CD14-positive monocyte (primary cell): Measurements from ENCODE around the gene AP4E1. TPM values are rescaled to one million over a fixed set of nuclear protein-coding genes. Genes with fewer than 3 reads are reported as not detected.

Experiments used
- DNase-seq, 3 donors: peaks; one replicate each; pipeline ENCODE4 v3.0.0-alpha.2; 2011 to 2022
- H2AFZ ChIP-seq: 2 replicates; pipeline ENCODE4 v1.6.0; 2012; ENCODE audit warnings: mild to moderate bottlenecking, low read depth, low read length, inconsistent platforms; ENCODE audit not compliant: insufficient read depth, poor library complexity, severe bottlenecking
- H3K27ac ChIP-seq, 2 donors: 1 replicate in 1 of 2; 2 replicates in 1 of 2; pipeline ENCODE4 v1.5.1; 2012 to 2013; ENCODE audit warnings: low read length in 2 of 2, control low read depth in 1 of 2, inconsistent platforms in 1 of 2, low read depth in 1 of 2, mild to moderate bottlenecking in 1 of 2
- H3K27me3 ChIP-seq, 2 donors: one replicate each; pipeline versions ENCODE4 v1.6.0 to v1.6.1; 2011 to 2013; ENCODE audit warnings: low read length in 2 of 2; ENCODE audit not compliant: control insufficient read depth in 2 of 2, insufficient read depth in 2 of 2
- H3K36me3 ChIP-seq, 2 donors: replicated peaks in 1 of 2; 1 replicate in 1 of 2; 2 replicates in 1 of 2; pipeline versions ENCODE4 v1.5.1 to v1.6.1; 2012 to 2013; ENCODE audit warnings: low read length in 2 of 2, control low read depth in 1 of 2, inconsistent platforms in 1 of 2, mild to moderate bottlenecking in 1 of 2; ENCODE audit not compliant: insufficient read depth in 2 of 2, control insufficient read depth in 1 of 2
- H3K4me1 ChIP-seq, 2 donors: 1 replicate in 1 of 2; 2 replicates in 1 of 2; pipeline versions ENCODE4 v1.5.1 to v1.6.1; 2012 to 2013; ENCODE audit warnings: low read length in 2 of 2, control low read depth in 1 of 2, inconsistent platforms in 1 of 2, mild to moderate bottlenecking in 1 of 2, moderate library complexity in 1 of 2; ENCODE audit not compliant: insufficient read depth in 2 of 2, control insufficient read depth in 1 of 2
- H3K4me2 ChIP-seq: replicated peaks from 2 replicates; pipeline ENCODE3; 2012; ENCODE audit warnings: low read length, moderate library complexity, mild to moderate bottlenecking; ENCODE audit not compliant: poor library complexity, severe bottlenecking; ENCODE audit errors: extremely low read depth
- H3K4me3 ChIP-seq, 3 experiments: fragments of 200-600 bp in 1 of 3; sonication (generic) in 1 of 3; replicated peaks in 1 of 3; 1 replicate in 2 of 3; 2 replicates in 1 of 3; pipeline ENCODE4 v1.5.1; 2011 to 2013; ENCODE audit warnings: low read length in 3 of 3, mild to moderate bottlenecking in 3 of 3, control low read depth in 2 of 3, low read depth in 2 of 3, inconsistent platforms in 1 of 3, moderate library complexity in 1 of 3
- H3K79me2 ChIP-seq: 2 replicates; pipeline ENCODE4 v1.6.0; 2012; ENCODE audit warnings: mild to moderate bottlenecking, control low read depth, inconsistent platforms, low read length, moderate library complexity; ENCODE audit not compliant: insufficient read depth
- H3K9ac ChIP-seq: 2 replicates; pipeline ENCODE4 v1.6.0; 2017; ENCODE audit warnings: low read length, mild to moderate bottlenecking; ENCODE audit not compliant: insufficient read depth, poor library complexity, severe bottlenecking
- H3K9me3 ChIP-seq, 2 donors: replicated peaks in 1 of 2; 1 replicate in 1 of 2; 2 replicates in 1 of 2; pipeline versions ENCODE4 v1.5.1 to v1.6.1; 2012 to 2013; ENCODE audit warnings: low read length in 2 of 2, control low read depth in 1 of 2; ENCODE audit not compliant: control insufficient read depth in 1 of 2, insufficient read depth in 1 of 2
- H4K20me1 ChIP-seq: 2 replicates; pipeline ENCODE4 v1.6.0; 2012; ENCODE audit warnings: mild to moderate bottlenecking, low read length, control low read depth, moderate library complexity; ENCODE audit not compliant: insufficient read depth
- H3K27ac Mint-ChIP-seq, 7 donors: one replicate each; pipeline ENCODE4 v1.8.0; 2020; ENCODE audit warnings: mild to moderate bottlenecking in 7 of 7, mixed read lengths in 7 of 7, moderate library complexity in 6 of 7, inconsistent platforms in 2 of 7
- H3K27me3 Mint-ChIP-seq, 3 donors: one replicate each; pipeline ENCODE4 v1.8.0; 2021 to 2022; ENCODE audit warnings: low read depth in 3 of 3, mild to moderate bottlenecking in 3 of 3, mixed read lengths in 3 of 3, moderate library complexity in 3 of 3, inconsistent platforms in 1 of 3
- H3K36me3 Mint-ChIP-seq, 2 donors: one replicate each; pipeline ENCODE4 v1.8.0; 2020; ENCODE audit warnings: mixed read lengths in 2 of 2, inconsistent platforms in 1 of 2, mild to moderate bottlenecking in 1 of 2
- H3K4me1 Mint-ChIP-seq: one replicate; pipeline ENCODE4 v1.8.0; 2020; ENCODE audit warnings: mild to moderate bottlenecking, mixed read lengths
- H3K4me3 Mint-ChIP-seq, 2 donors: one replicate each; pipeline ENCODE4 v1.8.0; 2020; ENCODE audit warnings: mild to moderate bottlenecking in 2 of 2, mixed read lengths in 2 of 2, moderate library complexity in 1 of 2
- H3K9me3 Mint-ChIP-seq, 7 donors: one replicate each; pipeline ENCODE4 v1.8.0; 2020 to 2022; ENCODE audit warnings: mixed read lengths in 7 of 7, mild to moderate bottlenecking in 6 of 7, moderate library complexity in 6 of 7, inconsistent platforms in 2 of 7
- WGBS: methylation state at CpG from one replicate; pipeline ENCODE4 v1.1.5; 2013; ENCODE audit warnings: missing lambda C conversion rate; ENCODE audit not compliant: insufficient coverage; 5-methylcytosine and 5-hydroxymethylcytosine counted together
- intact Hi-C, 2 donors: fragments of 100-400 bp; cut with micrococcal nuclease; formaldehyde crosslinking; loops; one replicate each; pipeline versions ENCODE4 v1.15.0 to v1.15.1; 2023
- polyA plus RNA-seq, 3 donors: library from polyadenylated mRNA; depleted of rRNA in 1 of 3; unstranded in 2 of 3; stranded (reverse) in 1 of 3; fragments of 300-500 nt in 2 of 3; fragments of >200 nt in 1 of 3; fragmentation: Illumina TruSeq in 2 of 3; gene quantifications; 1 replicate in 2 of 3; 2 replicates in 1 of 3; pipeline ENCODE4 v1.2.3, GENCODE V29; 2012 to 2021
- TF ChIP-seq, protein P1 (sequence below): fragments of 200-600 bp; IDR thresholded peaks from one replicate; pipeline ENCODE4 v1.8.0; 2022; ENCODE audit warnings: antibody characterized with exemption, mild to moderate bottlenecking

AP4E1 gene
- polyA plus RNA-seq, 3 donors = 4.1 to 7.7 (median 5.3) TPM

DNA sequence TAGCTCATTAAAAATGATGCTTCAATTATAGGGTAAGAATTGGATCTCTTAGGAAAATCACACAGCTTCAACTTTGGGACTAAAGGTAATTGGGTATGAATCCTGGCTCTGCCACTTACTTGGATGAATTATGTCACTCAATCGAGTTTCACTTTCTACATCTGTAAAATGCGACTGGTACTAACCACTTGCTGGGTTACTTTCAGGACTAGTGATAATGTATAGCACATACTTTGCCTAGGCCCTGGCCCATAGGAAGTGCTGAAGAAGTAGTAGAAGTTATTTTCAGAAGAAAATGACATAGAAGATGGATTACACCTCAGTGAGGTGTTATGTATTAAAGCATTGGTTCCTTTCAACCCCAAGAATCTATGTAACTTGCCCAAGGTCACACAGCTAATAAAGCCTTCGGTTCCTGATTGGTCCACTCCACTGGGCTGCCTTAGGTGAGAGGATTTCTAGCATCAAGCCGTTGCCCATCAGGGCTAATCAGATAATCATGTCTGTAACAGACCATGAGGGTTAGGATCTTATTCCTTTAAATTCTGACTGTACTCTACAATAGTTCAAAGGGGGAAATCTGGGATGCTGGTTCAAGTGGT, 29.4 kb upstream of the AP4E1 start:
- WGBS = no CpG with 5 or more reads among the region's 4 CpGs
- Mint-ChIP-seq H3K4me3 (peak overlapping the region in 1 of 2 donors; percentile 14), H3K27ac (peak overlapping the region in 6 of 7 donors; percentile 55 to 88 (median 80)), H3K36me3 (no peaks in the 10 kb centered on the region), H3K9me3 (no peaks in the 10 kb centered on the region), H3K27me3 (no peaks in the 10 kb centered on the region), H3K4me1 (peaks cover 66% of the 10 kb centered on the region)
- H3K27me3 ChIP-seq = no peaks in the 10 kb centered on the region
- H3K27ac ChIP-seq = peak overlapping the region in 1 of 2 donors; percentile 11
- DNase-seq = no peak
- no peaks in the 10 kb centered on the region for H3K79me2 ChIP-seq
- TF ChIP-seq, protein P1, sequence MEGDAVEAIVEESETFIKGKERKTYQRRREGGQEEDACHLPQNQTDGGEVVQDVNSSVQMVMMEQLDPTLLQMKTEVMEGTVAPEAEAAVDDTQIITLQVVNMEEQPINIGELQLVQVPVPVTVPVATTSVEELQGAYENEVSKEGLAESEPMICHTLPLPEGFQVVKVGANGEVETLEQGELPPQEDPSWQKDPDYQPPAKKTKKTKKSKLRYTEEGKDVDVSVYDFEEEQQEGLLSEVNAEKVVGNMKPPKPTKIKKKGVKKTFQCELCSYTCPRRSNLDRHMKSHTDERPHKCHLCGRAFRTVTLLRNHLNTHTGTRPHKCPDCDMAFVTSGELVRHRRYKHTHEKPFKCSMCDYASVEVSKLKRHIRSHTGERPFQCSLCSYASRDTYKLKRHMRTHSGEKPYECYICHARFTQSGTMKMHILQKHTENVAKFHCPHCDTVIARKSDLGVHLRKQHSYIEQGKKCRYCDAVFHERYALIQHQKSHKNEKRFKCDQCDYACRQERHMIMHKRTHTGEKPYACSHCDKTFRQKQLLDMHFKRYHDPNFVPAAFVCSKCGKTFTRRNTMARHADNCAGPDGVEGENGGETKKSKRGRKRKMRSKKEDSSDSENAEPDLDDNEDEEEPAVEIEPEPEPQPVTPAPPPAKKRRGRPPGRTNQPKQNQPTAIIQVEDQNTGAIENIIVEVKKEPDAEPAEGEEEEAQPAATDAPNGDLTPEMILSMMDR = no peak
- H3K4me1 ChIP-seq = peaks cover 59 to 71% of the 10 kb centered on the region in 2 donors
- peak overlapping the region in 1 of 3 experiments; percentile 1 for H3K4me3 ChIP-seq
- H3K9me3 ChIP-seq = no peaks in the 10 kb centered on the region
- H3K4me2 ChIP-seq = peak overlapping the region; percentile 7
- H3K36me3 ChIP-seq = no peaks in the 10 kb centered on the region
- H4K20me1 ChIP-seq = no peaks in the 10 kb centered on the region
- H2AFZ ChIP-seq = peak overlapping the region; percentile 13
- intact Hi-C loops = no loop called here
- H3K9ac ChIP-seq = no peak overlapping the region

DNA sequence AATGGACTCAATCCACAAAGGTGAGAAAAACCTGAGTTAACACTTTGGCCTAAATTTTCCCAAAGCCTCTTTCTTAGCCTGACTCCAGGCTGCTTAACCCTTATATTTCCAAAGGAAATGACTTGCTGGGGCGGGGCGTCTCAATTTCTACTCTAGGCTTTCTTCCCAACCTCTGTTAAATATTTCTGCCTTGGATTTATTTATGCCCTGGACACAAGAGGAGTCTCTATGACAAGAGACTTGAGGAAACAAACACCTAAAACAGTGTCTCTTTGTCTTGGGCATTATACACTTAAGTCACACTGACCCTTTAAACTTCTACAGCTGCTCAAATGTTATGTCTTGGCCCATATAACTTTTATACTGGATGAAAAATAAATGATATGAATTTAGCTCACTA, 28.3 kb upstream of the AP4E1 start:
- Histone ChIP-seq H3K4me2 (peak overlapping the region; percentile 6), H3K36me3 (no peaks in the 10 kb centered on the region), H3K79me2 (no peaks in the 10 kb centered on the region), H3K4me1 (peaks cover 66 to 77% of the 10 kb centered on the region in 2 donors), H2AFZ (peak overlapping the region; percentile 59), H3K27me3 (no peaks in the 10 kb centered on the region), H3K27ac (peak overlapping the region; percentile 6 to 86), H4K20me1 (no peaks in the 10 kb centered on the region), H3K9ac (no peak overlapping the region), H3K9me3 (no peaks in the 10 kb centered on the region), H3K4me3 (peak overlapping the region in 1 of 3 experiments; percentile 10)
- Mint-ChIP-seq H3K27ac (peak overlapping the region; percentile 71 to 93 (median 85)), H3K36me3 (no peaks in the 10 kb centered on the region), H3K4me3 (peak overlapping the region in 1 of 2 donors; percentile 26), H3K9me3 (no peaks in the 10 kb centered on the region), H3K4me1 (peaks cover 72% of the 10 kb centered on the region), H3K27me3 (no peaks in the 10 kb centered on the region)
- no CpG with 5 or more reads among the region's 2 CpGs for WGBS
- intact Hi-C loops = loop anchor here in 1 of 2 donors (10.0 kb wide), 1 partner anchor 525 kb away; the partner anchor contains the start of gene GABPB1
- TF ChIP-seq, protein P1 = no peak
- no peak for DNase-seq
